ENCODE results near the gene HIF1A.
"Not testable (repeated sequence)": the region's sequence is repeated elsewhere in the genome, so short reads cannot be mapped to it uniquely, and the experiment has no call there.

The HIF1A gene

DNA sequence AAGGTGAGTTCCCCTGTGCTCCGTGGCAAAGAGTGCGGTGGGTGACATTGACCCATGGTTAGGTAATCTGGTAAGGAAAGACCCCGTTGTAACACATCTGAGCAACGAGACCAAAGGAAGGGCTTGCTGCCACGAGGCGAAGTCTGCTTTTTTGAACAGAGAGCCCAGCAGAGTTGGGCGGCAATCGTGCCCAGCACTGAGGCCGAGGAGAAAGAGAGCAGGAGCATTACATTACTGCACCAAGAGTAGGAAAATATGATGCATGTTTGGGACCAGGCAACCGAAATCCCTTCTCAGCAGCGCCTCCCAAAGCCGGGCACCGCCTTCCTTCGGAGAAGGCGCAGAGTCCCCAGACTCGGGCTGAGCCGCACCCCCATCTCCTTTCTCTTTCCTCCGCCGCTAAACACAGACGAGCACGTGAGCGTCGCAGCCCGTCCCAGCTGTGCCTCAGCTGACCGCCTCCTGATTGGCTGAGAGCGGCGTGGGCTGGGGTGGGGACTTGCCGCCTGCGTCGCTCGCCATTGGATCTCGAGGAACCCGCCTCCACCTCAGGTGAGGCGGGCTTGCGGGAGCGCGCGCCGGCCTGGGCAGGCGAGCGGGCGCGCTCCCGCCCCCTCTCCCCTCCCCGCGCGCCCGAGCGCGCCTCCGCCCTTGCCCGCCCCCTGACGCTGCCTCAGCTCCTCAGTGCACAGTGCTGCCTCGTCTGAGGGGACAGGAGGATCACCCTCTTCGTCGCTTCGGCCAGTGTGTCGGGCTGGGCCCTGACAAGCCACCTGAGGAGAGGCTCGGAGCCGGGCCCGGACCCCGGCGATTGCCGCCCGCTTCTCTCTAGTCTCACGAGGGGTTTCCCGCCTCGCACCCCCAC lies at the start of gene HIF1A:
TSS of gene HIF1A (plus strand) at position 684 of the 865 bp plus-strand sequence. CDS start 292 bp downstream, outside the sequence.
- DNase-seq, result peak; percentile 64 to 97 (median 93)

GRCh38 chr14:61646366-61647116 lies 48.8 kb upstream of the HIF1A start:
- no peak for DNase-seq

DNA sequence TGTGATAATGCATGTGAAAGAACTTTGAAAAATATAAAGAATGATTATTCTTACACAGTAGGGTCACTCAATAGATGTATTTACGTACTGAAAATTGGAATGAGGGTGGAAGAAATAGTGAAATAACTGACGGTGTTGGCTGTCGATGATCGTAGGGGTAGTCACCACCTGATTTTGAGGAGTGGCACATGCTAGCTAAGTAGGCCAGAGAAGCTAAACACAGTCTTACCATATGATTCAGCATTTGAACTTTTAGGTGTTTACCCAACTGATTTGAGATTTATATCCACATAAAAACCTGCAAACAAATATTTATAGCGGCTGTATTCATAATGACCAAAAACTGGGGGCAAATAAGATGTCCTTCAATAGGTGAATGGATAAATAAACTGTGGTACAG lies 47.6 kb upstream of the HIF1A start:
- DNase-seq, result no peak

- no peak for DNase-seq
Observed at GRCh38 chr14:61648377-61648776, 46.9 kb upstream of the HIF1A start.

- DNase-seq, result no peak
Observed at GRCh38 chr14:61649283-61649682, 46.0 kb upstream of the HIF1A start.

DNA sequence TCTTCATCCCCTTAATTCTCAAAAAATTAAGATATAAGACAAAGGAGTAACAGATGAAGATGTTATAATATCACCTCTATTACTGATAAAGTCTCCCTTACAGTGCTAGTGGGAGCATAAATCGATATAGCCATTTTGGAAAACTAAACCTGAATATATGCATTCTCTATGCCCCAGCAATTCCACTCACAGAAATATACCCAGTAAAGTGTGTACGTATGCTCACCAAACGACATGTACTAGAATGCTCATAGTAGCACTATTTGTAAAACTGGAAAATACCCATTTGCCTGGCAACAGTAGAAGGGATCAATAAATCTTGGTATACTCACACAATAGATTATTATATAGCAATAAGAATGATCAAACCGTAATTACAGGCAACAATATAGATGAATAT lies 44.0 kb upstream of the HIF1A start:
- DNase-seq, result no peak

GRCh38 chr14:61652526-61653262 lies 42.6 kb upstream of the HIF1A start:
- DNase-seq, result no peak

- DNase-seq, result no peak
Observed at GRCh38 chr14:61653507-61653906, 41.8 kb upstream of the HIF1A start.

GRCh38 chr14:61654026-61654425 lies 41.3 kb upstream of the HIF1A start:
- DNase-seq, result no peak

DNA sequence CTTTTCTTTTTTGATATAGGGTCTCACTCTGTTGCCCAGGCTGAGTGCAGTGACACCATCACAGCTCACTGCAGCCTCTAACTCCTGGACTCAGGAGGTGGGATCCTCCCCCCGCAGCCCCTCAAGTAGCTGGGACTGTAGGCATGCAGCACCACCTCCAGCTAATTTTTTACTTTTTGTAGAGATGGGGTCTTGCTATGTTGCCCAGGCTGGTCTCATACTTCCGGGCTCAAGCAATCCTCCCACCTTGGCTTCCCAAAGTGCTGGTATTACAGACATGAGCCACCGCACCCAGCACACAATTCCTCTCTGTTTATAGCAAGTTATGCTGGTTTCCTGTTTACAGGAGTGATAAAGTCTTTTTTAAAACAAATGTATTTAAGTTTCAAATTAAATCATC lies 39.5 kb upstream of the HIF1A start:
- DNase-seq, result no peak

- DNase-seq, result no peak
Observed at GRCh38 chr14:61656341-61656740, 39.0 kb upstream of the HIF1A start.

DNA sequence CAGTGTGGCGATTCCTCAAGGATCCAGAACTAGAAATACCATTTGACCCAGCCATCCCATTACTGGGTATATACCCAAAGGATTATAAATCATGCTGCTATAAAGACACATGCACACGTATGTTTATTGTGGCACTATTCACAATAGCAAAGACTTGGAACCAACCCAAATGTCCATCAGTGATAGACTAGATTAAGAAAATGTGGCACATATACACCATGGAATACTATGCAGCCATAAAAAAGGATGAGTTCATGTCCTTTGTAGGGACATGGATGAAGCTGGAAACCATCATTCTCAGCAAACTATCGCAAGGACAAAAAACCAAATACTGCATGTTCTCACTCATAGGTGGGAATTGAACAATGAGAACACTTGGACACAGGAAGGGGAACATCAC lies 37.2 kb upstream of the HIF1A start:
- DNase-seq, result not testable (repeated sequence)

DNA sequence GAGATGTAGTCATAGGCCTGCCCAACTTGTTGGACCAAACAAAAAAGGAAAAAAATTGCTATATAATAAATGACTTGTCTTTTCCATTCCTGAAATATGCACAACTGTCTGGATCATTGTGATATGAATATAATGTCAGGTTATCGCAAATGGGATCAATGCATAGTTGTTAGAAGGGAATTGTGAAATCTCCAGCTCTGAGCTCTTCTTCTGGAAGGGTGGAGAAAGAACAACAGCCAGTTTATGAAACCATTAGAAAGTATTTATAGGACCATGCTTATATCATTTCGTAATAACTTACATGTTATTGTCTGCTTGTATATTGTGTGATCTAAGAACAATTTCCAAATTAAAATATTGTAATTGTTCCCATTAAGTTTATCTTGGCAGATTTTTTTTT lies 35.7 kb upstream of the HIF1A start:
- DNase-seq, result no peak

DNA sequence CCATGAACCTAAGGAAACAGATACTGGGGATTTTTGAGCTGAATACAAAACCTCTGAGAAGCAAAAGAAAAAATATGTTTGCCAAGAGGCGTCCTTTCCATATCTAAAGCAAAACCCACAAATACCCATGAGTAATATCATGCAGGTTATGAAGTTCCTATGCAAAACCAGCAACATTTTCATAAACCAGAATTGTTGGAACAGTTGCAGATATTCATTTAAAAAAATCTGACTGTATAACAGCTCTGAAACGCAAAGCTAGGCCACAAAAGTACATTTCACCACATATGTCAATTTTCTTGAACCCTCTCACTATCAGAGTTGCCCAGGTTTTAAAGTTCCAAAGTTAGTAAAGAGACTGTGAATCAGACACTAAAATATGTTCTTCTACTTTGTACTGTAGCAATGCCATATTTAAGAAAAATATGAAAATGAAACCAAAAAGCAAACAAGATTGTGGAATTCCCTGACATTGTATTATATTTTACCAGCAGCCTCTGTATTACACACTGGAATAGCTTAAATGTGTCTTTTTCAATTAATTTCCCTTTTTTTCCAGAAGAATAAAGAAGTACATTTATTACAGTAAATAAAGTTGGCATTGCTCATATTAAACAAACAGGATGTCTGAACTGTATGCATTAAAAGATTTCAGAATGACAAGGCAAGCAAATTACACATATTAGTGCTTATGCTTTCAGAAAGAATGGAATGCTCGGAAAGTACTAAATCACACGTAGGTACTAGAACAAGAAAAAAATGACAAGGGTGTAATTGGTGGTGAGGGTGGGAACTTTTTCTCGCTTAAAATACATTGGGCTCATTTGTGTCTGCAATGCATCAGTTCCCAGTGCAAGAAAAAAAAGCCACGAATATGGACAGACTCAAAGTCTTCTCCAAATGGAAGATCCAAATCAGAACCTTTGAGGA lies 33.6 kb upstream of the HIF1A start:
- DNase-seq, result no peak

GRCh38 chr14:61662437-61663311 lies 32.6 kb upstream of the HIF1A start:
- no peak for DNase-seq

DNA sequence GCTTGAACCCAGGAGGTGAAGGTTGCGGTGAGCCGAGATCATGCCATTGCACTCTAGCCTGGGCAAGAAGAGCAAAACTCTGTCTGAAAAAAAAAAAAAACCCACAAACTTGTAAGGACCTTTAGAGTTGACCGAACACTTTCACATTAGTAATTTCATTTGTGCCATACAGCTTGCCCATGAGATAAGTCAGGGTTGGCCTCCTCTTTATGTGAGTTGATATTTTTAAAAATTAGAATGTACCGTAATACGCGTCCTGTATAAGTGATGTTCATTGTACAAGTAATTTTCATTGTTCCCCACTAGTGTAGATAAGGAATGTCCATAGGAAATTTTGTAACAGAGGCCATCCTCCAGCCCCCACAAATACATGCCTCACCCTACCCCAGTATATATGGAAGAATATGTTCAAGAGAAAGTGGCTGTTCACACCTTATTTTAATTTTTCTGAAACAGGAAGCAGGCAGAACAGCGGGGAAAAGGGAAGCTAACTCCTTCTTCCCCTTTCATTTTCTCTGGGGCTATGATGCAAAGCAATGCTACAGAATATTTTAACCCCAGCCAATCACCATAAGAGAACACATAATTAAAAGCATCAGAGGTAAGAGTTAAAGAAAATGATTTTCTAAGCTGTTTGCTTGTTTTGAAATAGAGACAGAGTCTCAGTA lies 31.9 kb upstream of the HIF1A start:
- DNase-seq, result no peak

DNA sequence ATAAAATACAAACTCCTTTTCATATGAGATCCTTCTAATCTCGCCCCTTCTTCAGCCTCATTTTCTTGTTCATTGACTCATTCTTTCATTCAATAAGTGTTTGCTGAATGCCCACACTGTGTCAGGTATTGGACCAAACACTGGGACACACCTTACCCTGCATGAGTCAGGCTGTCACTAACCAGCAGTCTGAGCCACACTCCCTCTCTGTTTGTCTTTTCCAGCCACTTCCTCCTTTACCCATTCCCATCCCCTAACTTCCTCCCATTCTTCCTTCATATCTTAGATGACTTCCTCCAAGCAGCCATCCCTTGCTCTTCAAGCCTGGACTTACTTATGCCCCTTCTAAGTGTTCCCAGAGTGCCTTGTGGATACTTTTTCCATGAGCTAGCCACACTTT lies 27.0 kb upstream of the HIF1A start:
- no peak for DNase-seq

DNA sequence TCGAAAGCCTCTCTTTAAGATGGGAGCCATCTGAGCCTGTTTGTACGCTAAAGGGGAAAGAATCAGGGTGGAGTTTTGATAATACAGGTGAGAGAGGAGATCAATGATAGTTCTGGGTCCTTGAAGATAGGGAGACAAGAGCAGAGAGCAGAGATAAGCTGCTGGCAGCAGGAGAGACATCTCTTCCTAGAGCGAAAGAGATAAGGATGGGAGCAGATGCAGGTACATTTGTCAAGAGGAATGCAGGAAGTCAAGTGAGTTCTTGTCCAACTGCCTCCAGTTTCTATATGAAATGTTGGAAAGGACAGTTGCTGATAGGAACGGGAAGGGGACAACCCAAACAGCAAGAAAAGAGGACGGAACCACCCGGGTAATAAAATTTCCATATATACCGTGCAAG lies 24.7 kb upstream of the HIF1A start:
- DNase-seq, result no peak

DNA sequence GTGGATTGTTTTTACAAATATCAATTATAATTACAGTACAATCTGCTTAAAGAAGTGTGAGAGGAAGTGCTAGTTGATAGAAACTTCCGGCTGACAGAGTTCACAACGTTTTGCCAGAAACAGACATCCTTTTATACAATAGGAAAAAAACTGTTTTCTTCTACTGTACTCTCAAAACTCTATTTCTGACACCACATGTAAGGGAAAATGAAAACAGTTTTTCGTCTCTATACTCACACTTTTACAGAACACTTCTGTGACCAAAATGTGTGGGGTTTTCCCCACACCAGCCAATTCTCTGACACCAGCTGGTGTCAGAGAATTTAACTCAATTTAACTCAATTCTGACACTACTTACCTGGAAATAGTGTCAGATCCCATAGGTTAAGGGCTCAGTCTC lies 24.2 kb upstream of the HIF1A start:
- DNase-seq, result no peak
